ENCODE results near the gene KRT77.
A peak's percentile ranks its signal among the peaks of the same experiment; 100 is the strongest.
"Not testable (repeated sequence)": the region's sequence is repeated elsewhere in the genome, so short reads cannot be mapped to it uniquely, and the experiment has no call there.

Gene KRT77

GRCh38 chr12:52703424-52703823 lies at the start of gene KRT77:
KRT77 (minus strand) TSS chr12:52703524; CDS start chr12:52703434, 90 bp downstream.
- no peak for DNase-seq

- DNase-seq: no peak
Observed at GRCh38 chr12:52752516-52752915, 49.2 kb upstream of the KRT77 start.

- no peak for DNase-seq
Observed at GRCh38 chr12:52751795-52752194, 48.5 kb upstream of the KRT77 start.

GRCh38 chr12:52750532-52750931 lies 47.2 kb upstream of the KRT77 start:
- DNase-seq: not testable (repeated sequence)

- DNase-seq: no peak
Observed at GRCh38 chr12:52749827-52750226, 46.5 kb upstream of the KRT77 start.

GRCh38 chr12:52748578-52748977 lies 45.3 kb upstream of the KRT77 start:
- DNase-seq: no peak

GRCh38 chr12:52745554-52745953 lies 42.2 kb upstream of the KRT77 start:
- DNase-seq: no peak

GRCh38 chr12:52744493-52745156 lies 41.3 kb upstream of the KRT77 start:
- DNase-seq: no peak

GRCh38 chr12:52742822-52743457 lies 39.6 kb upstream of the KRT77 start:
- DNase-seq: no peak

GRCh38 chr12:52742196-52742580 lies 38.9 kb upstream of the KRT77 start:
- DNase-seq: no peak

- DNase-seq: no peak
Observed at GRCh38 chr12:52741375-52742195, 38.3 kb upstream of the KRT77 start.

- DNase-seq: peak; percentile 65
Observed at GRCh38 chr12:52740584-52740983, 37.3 kb upstream of the KRT77 start.

GRCh38 chr12:52739963-52740362 lies 36.6 kb upstream of the KRT77 start:
- DNase-seq: no peak

- DNase-seq: no peak
Observed at GRCh38 chr12:52735816-52736632, 32.7 kb upstream of the KRT77 start.

- no peak for DNase-seq
Observed at GRCh38 chr12:52735106-52735505, 31.8 kb upstream of the KRT77 start.

- DNase-seq: no peak
Observed at GRCh38 chr12:52730793-52731192, 27.5 kb upstream of the KRT77 start.

- DNase-seq: no peak
Observed at GRCh38 chr12:52730383-52730782, 27.1 kb upstream of the KRT77 start.

GRCh38 chr12:52729147-52729546 lies 25.8 kb upstream of the KRT77 start:
- DNase-seq: no peak

GRCh38 chr12:52728374-52728773 lies 25.1 kb upstream of the KRT77 start:
- no peak for DNase-seq

GRCh38 chr12:52727037-52727436 lies 23.7 kb upstream of the KRT77 start:
- no peak for DNase-seq

- no peak for DNase-seq
Observed at GRCh38 chr12:52726451-52726850, 23.1 kb upstream of the KRT77 start.

- no peak for DNase-seq
Observed at GRCh38 chr12:52724384-52724783, 21.1 kb upstream of the KRT77 start.

- no peak for DNase-seq
Observed at GRCh38 chr12:52722680-52723079, 19.4 kb upstream of the KRT77 start.
